ENCODE results near the gene TRIM9.

GRCh38 chr14:50963919-50964318 lies 131.0 kb downstream of the TRIM9 start:
- TF ChIP-seq, protein P1, sequence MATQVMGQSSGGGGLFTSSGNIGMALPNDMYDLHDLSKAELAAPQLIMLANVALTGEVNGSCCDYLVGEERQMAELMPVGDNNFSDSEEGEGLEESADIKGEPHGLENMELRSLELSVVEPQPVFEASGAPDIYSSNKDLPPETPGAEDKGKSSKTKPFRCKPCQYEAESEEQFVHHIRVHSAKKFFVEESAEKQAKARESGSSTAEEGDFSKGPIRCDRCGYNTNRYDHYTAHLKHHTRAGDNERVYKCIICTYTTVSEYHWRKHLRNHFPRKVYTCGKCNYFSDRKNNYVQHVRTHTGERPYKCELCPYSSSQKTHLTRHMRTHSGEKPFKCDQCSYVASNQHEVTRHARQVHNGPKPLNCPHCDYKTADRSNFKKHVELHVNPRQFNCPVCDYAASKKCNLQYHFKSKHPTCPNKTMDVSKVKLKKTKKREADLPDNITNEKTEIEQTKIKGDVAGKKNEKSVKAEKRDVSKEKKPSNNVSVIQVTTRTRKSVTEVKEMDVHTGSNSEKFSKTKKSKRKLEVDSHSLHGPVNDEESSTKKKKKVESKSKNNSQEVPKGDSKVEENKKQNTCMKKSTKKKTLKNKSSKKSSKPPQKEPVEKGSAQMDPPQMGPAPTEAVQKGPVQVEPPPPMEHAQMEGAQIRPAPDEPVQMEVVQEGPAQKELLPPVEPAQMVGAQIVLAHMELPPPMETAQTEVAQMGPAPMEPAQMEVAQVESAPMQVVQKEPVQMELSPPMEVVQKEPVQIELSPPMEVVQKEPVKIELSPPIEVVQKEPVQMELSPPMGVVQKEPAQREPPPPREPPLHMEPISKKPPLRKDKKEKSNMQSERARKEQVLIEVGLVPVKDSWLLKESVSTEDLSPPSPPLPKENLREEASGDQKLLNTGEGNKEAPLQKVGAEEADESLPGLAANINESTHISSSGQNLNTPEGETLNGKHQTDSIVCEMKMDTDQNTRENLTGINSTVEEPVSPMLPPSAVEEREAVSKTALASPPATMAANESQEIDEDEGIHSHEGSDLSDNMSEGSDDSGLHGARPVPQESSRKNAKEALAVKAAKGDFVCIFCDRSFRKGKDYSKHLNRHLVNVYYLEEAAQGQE (IDR thresholded peaks at IDR 0.05; ENCODE audit: insufficient read depth in 1 of 2, low read depth in 2 of 2, low read length in 1 of 2) = no peak
- TF ChIP-seq CTCF (IDR thresholded peaks at IDR 0.05) (no peak), POLR2AphosphoS5 (IDR thresholded peaks at IDR 0.05; ENCODE audit: low read depth, low read length) (no peak), SIN3A (IDR thresholded peaks at IDR 0.05; ENCODE audit: borderline replicate concordance, insufficient read depth, low read depth, low read length) (no peak)

Measured in Panc1 (cell line).